Measurements from ENCODE around the gene PRMT5.

GRCh38 chr14:22871224-22872032 is 57.7 kb downstream of the PRMT5 start, which contains the start of gene LRP10:
- TF ChIP-seq ELF4 (IDR thresholded peaks at IDR 0.05) (no peak), ZNF384 (IDR thresholded peaks at IDR 0.05) (no peak), TARDBP (IDR thresholded peaks at IDR 0.05) (no peak), SUZ12 (IDR thresholded peaks at IDR 0.05) (no peak), SP1 (IDR thresholded peaks at IDR 0.05) (0 out of 2 replicates have a peak, but pooled peaks have one; percentile 22), FOXM1 (IDR thresholded peaks at IDR 0.05; ENCODE audit: borderline replicate concordance) (no peak), BHLHE40 (IDR thresholded peaks at IDR 0.05; ENCODE audit: borderline replicate concordance) (no peak), FOXA1 (IDR thresholded peaks at IDR 0.05) (no peak), FOXK2 (IDR thresholded peaks at IDR 0.05) (no peak), LEF1 (IDR thresholded peaks at IDR 0.05; ENCODE audit: borderline replicate concordance) (no peak), ARNT (IDR thresholded peaks at IDR 0.05) (no peak)
- TF ChIP-seq, protein P1, sequence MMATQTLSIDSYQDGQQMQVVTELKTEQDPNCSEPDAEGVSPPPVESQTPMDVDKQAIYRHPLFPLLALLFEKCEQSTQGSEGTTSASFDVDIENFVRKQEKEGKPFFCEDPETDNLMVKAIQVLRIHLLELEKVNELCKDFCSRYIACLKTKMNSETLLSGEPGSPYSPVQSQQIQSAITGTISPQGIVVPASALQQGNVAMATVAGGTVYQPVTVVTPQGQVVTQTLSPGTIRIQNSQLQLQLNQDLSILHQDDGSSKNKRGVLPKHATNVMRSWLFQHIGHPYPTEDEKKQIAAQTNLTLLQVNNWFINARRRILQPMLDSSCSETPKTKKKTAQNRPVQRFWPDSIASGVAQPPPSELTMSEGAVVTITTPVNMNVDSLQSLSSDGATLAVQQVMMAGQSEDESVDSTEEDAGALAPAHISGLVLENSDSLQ (IDR thresholded peaks at IDR 0.05), result peak; percentile 98

Measured in HEK293T (cell line).